GM23338 (cell line): Measurements from ENCODE around the gene FBXO41. TPM values are rescaled to one million over a fixed set of nuclear protein-coding genes. Genes with fewer than 3 reads are reported as not detected.

ENCODE experiments used
- ATAC-seq: fragments of 200-7000 bp; cut with Tn5 transposase; 3 replicates; pipeline ENCODE4 v1.9.1; 2020
- DNase-seq: peaks from one replicate; pipeline ENCODE4 v3.0.0-alpha.2; 2015; ENCODE audit warnings: low spot score
- H2AFZ ChIP-seq: fragments of 200-600 bp; sonication (generic); 2 replicates; pipeline ENCODE4 v1.8.0; 2016; ENCODE audit warnings: antibody characterized with exemption, mild to moderate bottlenecking, moderate library complexity
- H3F3A ChIP-seq: fragments of 200-600 bp; sonication (generic); replicated peaks from 2 replicates; pipeline ENCODE4 v1.8.0; 2017; ENCODE audit warnings: antibody characterized with exemption, mixed run types, low read depth
- H3K27ac ChIP-seq: fragments of 200-600 bp; sonication (generic); 2 replicates; pipeline ENCODE4 v1.6.1; 2016; ENCODE audit warnings: low read depth
- H3K27me3 ChIP-seq: fragments of 200-600 bp; sonication (generic); 2 replicates; pipeline ENCODE4 v1.8.0; 2016; ENCODE audit warnings: mild to moderate bottlenecking, mixed run types, moderate library complexity; ENCODE audit not compliant: insufficient read depth
- H3K36me3 ChIP-seq: fragments of 200-600 bp; sonication (generic); 2 replicates; pipeline ENCODE4 v1.8.0; 2016; ENCODE audit warnings: mild to moderate bottlenecking; ENCODE audit not compliant: insufficient read depth
- H3K4me1 ChIP-seq: fragments of 200-600 bp; sonication (generic); 2 replicates; pipeline ENCODE4 v1.8.0; 2016; ENCODE audit warnings: mild to moderate bottlenecking, moderate library complexity; ENCODE audit not compliant: insufficient read depth
- H3K4me2 ChIP-seq: fragments of 200-600 bp; sonication (generic); 2 replicates; pipeline ENCODE4 v1.7.1; 2017; ENCODE audit warnings: mixed run types
- H3K4me3 ChIP-seq: fragments of 200-600 bp; sonication (generic); 2 replicates; pipeline ENCODE4 v1.6.1; 2016; ENCODE audit warnings: mixed run types
- H3K79me2 ChIP-seq: fragments of 200-600 bp; sonication (generic); replicated peaks from 2 replicates; pipeline ENCODE4 v1.8.0; 2017; ENCODE audit warnings: mild to moderate bottlenecking; ENCODE audit not compliant: insufficient read depth
- H3K9me2 ChIP-seq: fragments of 200-600 bp; sonication (generic); 2 replicates; pipeline ENCODE4 v1.8.0; 2017; ENCODE audit not compliant: insufficient read depth
- H4K20me1 ChIP-seq: fragments of 200-600 bp; sonication (generic); replicated peaks from 2 replicates; pipeline ENCODE4 v1.8.0; 2017; ENCODE audit warnings: mild to moderate bottlenecking; ENCODE audit not compliant: insufficient read depth
- H3K27ac Mint-ChIP-seq: 2 replicates; pipeline ENCODE4 v1.8.0; 2020; ENCODE audit warnings: inconsistent platforms, mild to moderate bottlenecking, moderate library complexity, mixed read lengths
- H3K27me3 Mint-ChIP-seq: 3 replicates; pipeline ENCODE4 v1.8.0; 2022; ENCODE audit warnings: low read depth, mild to moderate bottlenecking, moderate library complexity, mixed read lengths, inconsistent platforms; ENCODE audit not compliant: insufficient read depth, poor library complexity
- H3K36me3 Mint-ChIP-seq: 3 replicates; pipeline ENCODE4 v1.8.0; 2021; ENCODE audit warnings: low read depth, mild to moderate bottlenecking, inconsistent platforms, moderate library complexity, mixed read lengths
- H3K4me1 Mint-ChIP-seq: 3 replicates; pipeline ENCODE4 v1.8.0; 2020; ENCODE audit warnings: mild to moderate bottlenecking, inconsistent platforms, mixed read lengths
- H3K4me3 Mint-ChIP-seq: 3 replicates; pipeline ENCODE4 v1.8.0; 2021; ENCODE audit warnings: moderate library complexity, mild to moderate bottlenecking, inconsistent platforms, mixed read lengths
- H3K9me3 Mint-ChIP-seq: 3 replicates; pipeline ENCODE4 v1.8.0; 2020; ENCODE audit warnings: moderate library complexity, mild to moderate bottlenecking, inconsistent platforms, mixed read lengths
- EZH2 ChIP-seq: fragments of 200-600 bp; sonication (generic); IDR thresholded peaks from one replicate; pipeline ENCODE4 v1.8.0; 2017; ENCODE audit warnings: antibody characterized with exemption, mild to moderate bottlenecking, low read depth; ENCODE audit not compliant: unreplicated experiment
- EZH2phosphoT487 ChIP-seq: fragments of 200-600 bp; sonication (generic); IDR thresholded peaks from one replicate; pipeline ENCODE4 v1.8.1; 2018; ENCODE audit warnings: antibody characterized with exemption; ENCODE audit not compliant: unreplicated experiment
- POLR2AphosphoS5 ChIP-seq: IDR thresholded peaks from 2 replicates; pipeline ENCODE4 v1.6.1; 2016; ENCODE audit warnings: antibody characterized with exemption, low read depth
- polyA plus RNA-seq: library from polyadenylated mRNA; unstranded; fragments of >200 nt; fragmentation: Nextera tagmentation; extraction: Ambion mirVana; gene quantifications from 2 replicates; pipeline ENCODE4 v1.2.1, GENCODE V29; 2016
- total RNA-seq: library from RNA; depleted of rRNA; stranded (reverse); fragments of >200 nt; shearing (Covaris generic); gene quantifications from 2 replicates; pipeline ENCODE4 v1.2.3, GENCODE V29; 2014
- TF ChIP-seq, protein P1 (sequence below), 2 experiments: fragments of 200-600 bp in 1 of 2; sonication (generic) in 1 of 2; conservative IDR thresholded peaks; 2 replicates each; pipeline versions ENCODE4 v1.5.1 to v1.6.1; 2016 to 2017; ENCODE audit warnings: antibody characterized with exemption in 2 of 2, low read depth in 2 of 2, mild to moderate bottlenecking in 2 of 2, moderate library complexity in 1 of 2
- TF ChIP-seq, protein P2 (sequence below): fragments of 250-450 bp; sonication (Bioruptor Pico); IDR thresholded peaks from 2 replicates; pipeline ENCODE4 v1.5.0; 2020; ENCODE audit warnings: mild to moderate bottlenecking, moderate library complexity

FBXO41 gene
- total and polyA plus RNA-seq, 2 experiments from 2014 or later, result 3.5 to 13.8 TPM

DNA sequence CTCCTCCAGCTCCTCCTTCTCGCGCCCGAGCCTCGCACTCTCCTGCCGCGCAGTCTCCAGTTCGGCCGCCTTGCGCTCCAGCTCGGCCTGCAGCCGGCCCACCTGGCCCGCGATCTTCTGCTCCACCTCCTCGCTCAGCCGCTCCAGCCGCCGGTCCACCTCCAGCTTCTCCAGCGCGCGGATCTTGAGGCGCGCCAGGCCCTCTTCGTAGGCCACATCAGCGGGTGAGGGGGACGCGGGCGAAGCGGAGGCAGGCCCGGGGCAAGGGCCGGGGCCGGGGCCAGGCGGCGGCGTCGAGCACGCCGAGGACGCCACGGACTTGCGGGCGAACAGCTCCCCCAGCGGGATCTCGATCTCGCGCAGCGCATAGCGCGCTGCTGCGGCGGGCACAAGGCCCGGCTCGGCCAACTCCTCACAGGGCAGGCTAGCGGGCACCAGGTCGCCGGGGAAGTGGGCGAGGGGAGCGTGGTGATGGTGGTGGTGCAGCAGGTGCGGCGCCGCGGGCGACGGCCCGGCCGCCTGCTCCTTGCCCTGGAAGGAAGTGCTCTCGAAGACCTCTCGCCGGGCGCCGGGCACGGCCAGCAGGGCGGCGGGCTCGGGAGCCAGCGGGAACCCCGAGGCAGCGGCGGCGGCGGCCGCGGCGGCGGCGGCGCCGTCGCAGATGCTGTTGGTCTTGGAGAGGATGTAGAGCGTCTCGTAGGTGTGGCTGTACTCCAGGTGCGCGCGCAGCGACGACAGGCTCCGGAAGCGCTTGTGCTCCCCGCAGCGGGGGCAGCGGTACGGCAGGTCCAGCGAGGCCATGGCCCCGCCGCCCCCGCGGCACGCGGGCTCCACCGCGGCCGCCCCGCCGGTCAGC is 15.2 kb downstream of the FBXO41 start:
- peaks cover 11% of the 10 kb centered on the region; the same call in 2 of the 3 replicates for H3K36me3 Mint-ChIP-seq
- DNase-seq (peak; percentile 92), ATAC-seq (peak; percentile 83)
- H3K4me1 Mint-ChIP-seq, result peaks cover 14% of the 10 kb centered on the region
- Histone ChIP-seq H2AFZ (peak overlapping the region; percentile 59; the same call in 1 of the 2 replicates), H3F3A (peaks cover 8% of the 10 kb centered on the region; the same call in 1 of the 2 replicates), H3K27me3 (peaks cover 29% of the 10 kb centered on the region), H3K4me2 (peak overlapping the region; percentile 87), H3K79me2 (0 out of 2 replicates have a peak, but pooled peaks cover 5% of the 10 kb centered on the region), H3K36me3 (no peaks in the 10 kb centered on the region), H3K4me3 (peak overlapping the region; percentile 69), H3K9me2 (no peaks in the 10 kb centered on the region), H3K4me1 (peaks cover 11% of the 10 kb centered on the region), H3K27ac (no peak overlapping the region), H4K20me1 (peaks cover 9% of the 10 kb centered on the region; the same call in 1 of the 2 replicates)
- TF ChIP-seq EZH2phosphoT487 (no peak), EZH2 (no peak), POLR2AphosphoS5 (peak; percentile 60; the same call in 1 of the 2 replicates)
- TF ChIP-seq, protein P1, sequence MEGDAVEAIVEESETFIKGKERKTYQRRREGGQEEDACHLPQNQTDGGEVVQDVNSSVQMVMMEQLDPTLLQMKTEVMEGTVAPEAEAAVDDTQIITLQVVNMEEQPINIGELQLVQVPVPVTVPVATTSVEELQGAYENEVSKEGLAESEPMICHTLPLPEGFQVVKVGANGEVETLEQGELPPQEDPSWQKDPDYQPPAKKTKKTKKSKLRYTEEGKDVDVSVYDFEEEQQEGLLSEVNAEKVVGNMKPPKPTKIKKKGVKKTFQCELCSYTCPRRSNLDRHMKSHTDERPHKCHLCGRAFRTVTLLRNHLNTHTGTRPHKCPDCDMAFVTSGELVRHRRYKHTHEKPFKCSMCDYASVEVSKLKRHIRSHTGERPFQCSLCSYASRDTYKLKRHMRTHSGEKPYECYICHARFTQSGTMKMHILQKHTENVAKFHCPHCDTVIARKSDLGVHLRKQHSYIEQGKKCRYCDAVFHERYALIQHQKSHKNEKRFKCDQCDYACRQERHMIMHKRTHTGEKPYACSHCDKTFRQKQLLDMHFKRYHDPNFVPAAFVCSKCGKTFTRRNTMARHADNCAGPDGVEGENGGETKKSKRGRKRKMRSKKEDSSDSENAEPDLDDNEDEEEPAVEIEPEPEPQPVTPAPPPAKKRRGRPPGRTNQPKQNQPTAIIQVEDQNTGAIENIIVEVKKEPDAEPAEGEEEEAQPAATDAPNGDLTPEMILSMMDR (conservative IDR thresholded peaks at IDR 0.05; ENCODE audit: low read depth in 2 of 2), result peak in 1 of 2 experiments; percentile 13; a peak in 2 of 4 replicates
- TF ChIP-seq, protein P2, sequence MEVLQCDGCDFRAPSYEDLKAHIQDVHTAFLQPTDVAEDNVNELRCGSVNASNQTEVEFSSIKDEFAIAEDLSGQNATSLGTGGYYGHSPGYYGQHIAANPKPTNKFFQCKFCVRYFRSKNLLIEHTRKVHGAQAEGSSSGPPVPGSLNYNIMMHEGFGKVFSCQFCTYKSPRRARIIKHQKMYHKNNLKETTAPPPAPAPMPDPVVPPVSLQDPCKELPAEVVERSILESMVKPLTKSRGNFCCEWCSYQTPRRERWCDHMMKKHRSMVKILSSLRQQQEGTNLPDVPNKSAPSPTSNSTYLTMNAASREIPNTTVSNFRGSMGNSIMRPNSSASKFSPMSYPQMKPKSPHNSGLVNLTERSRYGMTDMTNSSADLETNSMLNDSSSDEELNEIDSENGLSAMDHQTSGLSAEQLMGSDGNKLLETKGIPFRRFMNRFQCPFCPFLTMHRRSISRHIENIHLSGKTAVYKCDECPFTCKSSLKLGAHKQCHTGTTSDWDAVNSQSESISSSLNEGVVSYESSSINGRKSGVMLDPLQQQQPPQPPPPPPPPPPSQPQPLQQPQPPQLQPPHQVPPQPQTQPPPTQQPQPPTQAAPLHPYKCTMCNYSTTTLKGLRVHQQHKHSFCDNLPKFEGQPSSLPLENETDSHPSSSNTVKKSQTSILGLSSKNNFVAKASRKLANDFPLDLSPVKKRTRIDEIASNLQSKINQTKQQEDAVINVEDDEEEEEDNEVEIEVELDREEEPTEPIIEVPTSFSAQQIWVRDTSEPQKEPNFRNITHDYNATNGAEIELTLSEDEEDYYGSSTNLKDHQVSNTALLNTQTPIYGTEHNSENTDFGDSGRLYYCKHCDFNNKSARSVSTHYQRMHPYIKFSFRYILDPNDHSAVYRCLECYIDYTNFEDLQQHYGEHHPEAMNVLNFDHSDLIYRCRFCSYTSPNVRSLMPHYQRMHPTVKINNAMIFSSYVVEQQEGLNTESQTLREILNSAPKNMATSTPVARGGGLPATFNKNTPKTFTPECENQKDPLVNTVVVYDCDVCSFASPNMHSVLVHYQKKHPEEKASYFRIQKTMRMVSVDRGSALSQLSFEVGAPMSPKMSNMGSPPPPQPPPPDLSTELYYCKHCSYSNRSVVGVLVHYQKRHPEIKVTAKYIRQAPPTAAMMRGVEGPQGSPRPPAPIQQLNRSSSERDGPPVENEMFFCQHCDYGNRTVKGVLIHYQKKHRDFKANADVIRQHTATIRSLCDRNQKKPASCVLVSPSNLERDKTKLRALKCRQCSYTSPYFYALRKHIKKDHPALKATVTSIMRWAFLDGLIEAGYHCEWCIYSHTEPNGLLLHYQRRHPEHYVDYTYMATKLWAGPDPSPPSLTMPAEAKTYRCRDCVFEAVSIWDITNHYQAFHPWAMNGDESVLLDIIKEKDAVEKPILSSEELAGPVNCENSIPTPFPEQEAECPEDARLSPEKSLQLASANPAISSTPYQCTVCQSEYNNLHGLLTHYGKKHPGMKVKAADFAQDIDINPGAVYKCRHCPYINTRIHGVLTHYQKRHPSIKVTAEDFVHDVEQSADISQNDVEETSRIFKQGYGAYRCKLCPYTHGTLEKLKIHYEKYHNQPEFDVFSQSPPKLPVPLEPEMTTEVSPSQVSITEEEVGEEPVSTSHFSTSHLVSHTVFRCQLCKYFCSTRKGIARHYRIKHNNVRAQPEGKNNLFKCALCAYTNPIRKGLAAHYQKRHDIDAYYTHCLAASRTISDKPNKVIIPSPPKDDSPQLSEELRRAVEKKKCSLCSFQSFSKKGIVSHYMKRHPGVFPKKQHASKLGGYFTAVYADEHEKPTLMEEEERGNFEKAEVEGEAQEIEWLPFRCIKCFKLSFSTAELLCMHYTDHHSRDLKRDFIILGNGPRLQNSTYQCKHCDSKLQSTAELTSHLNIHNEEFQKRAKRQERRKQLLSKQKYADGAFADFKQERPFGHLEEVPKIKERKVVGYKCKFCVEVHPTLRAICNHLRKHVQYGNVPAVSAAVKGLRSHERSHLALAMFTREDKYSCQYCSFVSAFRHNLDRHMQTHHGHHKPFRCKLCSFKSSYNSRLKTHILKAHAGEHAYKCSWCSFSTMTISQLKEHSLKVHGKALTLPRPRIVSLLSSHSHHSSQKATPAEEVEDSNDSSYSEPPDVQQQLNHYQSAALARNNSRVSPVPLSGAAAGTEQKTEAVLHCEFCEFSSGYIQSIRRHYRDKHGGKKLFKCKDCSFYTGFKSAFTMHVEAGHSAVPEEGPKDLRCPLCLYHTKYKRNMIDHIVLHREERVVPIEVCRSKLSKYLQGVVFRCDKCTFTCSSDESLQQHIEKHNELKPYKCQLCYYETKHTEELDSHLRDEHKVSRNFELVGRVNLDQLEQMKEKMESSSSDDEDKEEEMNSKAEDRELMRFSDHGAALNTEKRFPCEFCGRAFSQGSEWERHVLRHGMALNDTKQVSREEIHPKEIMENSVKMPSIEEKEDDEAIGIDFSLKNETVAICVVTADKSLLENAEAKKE, result no peak
- peaks cover 26% of the 10 kb centered on the region for H3K27me3 Mint-ChIP-seq
- H3K9me3 Mint-ChIP-seq, result no peaks in the 10 kb centered on the region; the same call in 1 of the 3 replicates
- peak overlapping the region; percentile 66 for H3K4me3 Mint-ChIP-seq
- H3K27ac Mint-ChIP-seq, result no peak overlapping the region
